Tibial nerve (tissue), 4 donors: ENCODE results near the gene USP4.

Source experiments
- CTCF ChIP-seq, 5 experiments: fragments of 200-600 bp in 3 of 5; fragments of 450-650 bp in 2 of 5; sonication (generic) in 3 of 5; IDR thresholded peaks; one replicate each; pipeline ENCODE4 v1.5.1; 2016 to 2019; ENCODE audit warnings: antibody characterized with exemption in 5 of 5, mild to moderate bottlenecking in 3 of 5, moderate library complexity in 2 of 5
- EP300 ChIP-seq, 2 donors: sonication (generic); formaldehyde crosslinking; IDR thresholded peaks; one replicate each; pipeline ENCODE4 v1.6.1; 2017; ENCODE audit warnings: antibody characterized with exemption in 2 of 2, mild to moderate bottlenecking in 1 of 2

DNA sequence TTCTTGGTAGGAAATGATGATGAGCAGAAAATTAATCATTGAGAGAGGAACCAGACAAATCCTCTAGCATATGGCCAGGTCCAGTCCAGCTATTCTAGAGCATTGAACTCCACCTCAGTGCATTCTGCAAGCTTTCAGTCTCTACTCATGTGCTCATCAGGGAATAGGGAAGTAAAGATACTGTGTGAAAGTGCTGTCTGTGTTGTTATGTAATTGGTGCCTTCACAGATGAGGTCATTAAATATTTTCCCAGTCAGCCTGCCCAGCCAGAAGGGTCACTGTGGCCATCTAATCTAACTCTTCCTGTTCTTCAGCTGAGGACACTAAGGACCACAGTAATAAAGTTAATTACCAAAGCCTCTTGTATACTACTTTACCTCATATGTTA lies 91.0 kb downstream of the USP4 start:
- TF ChIP-seq CTCF (IDR thresholded peaks at IDR 0.05) (no peak), EP300 (IDR thresholded peaks at IDR 0.05) (peak in 1 of 2 donors; percentile 77)
